Measurements from ENCODE around the gene TPD52L1. TPM values are rescaled to one million over a fixed set of nuclear protein-coding genes. Genes with fewer than 3 reads are reported as not detected.

TPD52L1 gene
- total RNA-seq, 3 donors from 2014 or later (not counting 1 experiment from before 2014, with no cell fraction given), result 1.2 TPM; not detected in 1

DNA sequence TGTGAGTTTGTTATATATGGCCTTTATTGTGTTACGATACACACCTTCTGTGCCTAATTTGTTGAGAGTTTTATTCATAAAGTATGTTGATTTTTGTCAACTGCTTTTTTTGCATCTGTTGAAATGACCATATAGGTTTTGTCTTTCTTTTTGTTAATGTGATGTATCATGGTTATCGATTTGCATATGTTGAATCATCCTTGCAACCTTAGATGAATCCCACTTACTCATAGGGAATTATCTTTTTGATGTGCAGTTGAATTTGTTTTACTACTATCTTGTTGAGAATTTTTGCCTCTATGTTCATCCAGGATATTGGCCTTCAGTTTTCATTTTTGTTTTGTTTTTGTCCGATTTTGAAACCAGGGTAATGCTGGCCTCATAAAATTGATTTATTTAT, 45.7 kb upstream of the TPD52L1 start:
- no peak overlapping the region for H3K4me3 Mint-ChIP-seq
- TF ChIP-seq CTCF (IDR thresholded peaks at IDR 0.05), result no peak
- 100% methylated on average over 2 of the region's 3 CpGs for WGBS (ENCODE audit: insufficient coverage)
- no peak overlapping the region for H3K27ac ChIP-seq (ENCODE audit: low read length)
- intact Hi-C loops (cut with micrococcal nuclease), result no loop called here
- peaks cover 9% of the 10 kb centered on the region for H3K9me3 ChIP-seq (ENCODE audit: control insufficient read depth, insufficient read depth, low read length)
- peaks cover 35% of the 10 kb centered on the region for H3K36me3 Mint-ChIP-seq
- DNase-seq, result no peak
- H3K36me3 ChIP-seq (ENCODE audit: control insufficient read depth, insufficient read depth, low read length), result no peaks in the 10 kb centered on the region
- no peaks in the 10 kb centered on the region for H3K4me1 Mint-ChIP-seq
- H3K27me3 ChIP-seq (ENCODE audit: control insufficient read depth, insufficient read depth, low read length), result no peaks in the 10 kb centered on the region
- ATAC-seq, result no peak
- no peak overlapping the region for H3K27ac Mint-ChIP-seq
- H3K4me3 ChIP-seq (ENCODE audit: low read length), result no peak overlapping the region
- H3K27me3 Mint-ChIP-seq (ENCODE audit: low read depth in 2 of 2), result no peaks in the 10 kb centered on the region
- H3K4me1 ChIP-seq (ENCODE audit: control insufficient read depth, insufficient read depth, low read length), result no peaks in the 10 kb centered on the region
- H3K9me3 Mint-ChIP-seq, result peaks cover 14 to 26% of the 10 kb centered on the region in 2 donors

GRCh38 chr6:125110056-125110455, 43.5 kb upstream of the TPD52L1 start:
- no peak overlapping the region for H3K27ac ChIP-seq (ENCODE audit: low read length)
- no peaks in the 10 kb centered on the region for H3K36me3 ChIP-seq (ENCODE audit: control insufficient read depth, insufficient read depth, low read length)
- WGBS (ENCODE audit: insufficient coverage), result no CpG with 5 or more reads among the region's 1 CpG
- no peak overlapping the region for H3K4me3 ChIP-seq (ENCODE audit: low read length)
- no peaks in the 10 kb centered on the region for H3K27me3 ChIP-seq (ENCODE audit: control insufficient read depth, insufficient read depth, low read length)
- ATAC-seq, result no peak
- no peak for TF ChIP-seq CTCF (IDR thresholded peaks at IDR 0.05)
- intact Hi-C loops (cut with micrococcal nuclease), result no loop called here
- H3K27me3 Mint-ChIP-seq (ENCODE audit: low read depth in 2 of 2), result no peaks in the 10 kb centered on the region
- H3K27ac Mint-ChIP-seq, result no peak overlapping the region
- H3K4me1 ChIP-seq (ENCODE audit: control insufficient read depth, insufficient read depth, low read length), result no peaks in the 10 kb centered on the region
- no peak overlapping the region for H3K4me3 Mint-ChIP-seq
- peaks cover 14 to 26% of the 10 kb centered on the region in 2 donors for H3K9me3 Mint-ChIP-seq
- H3K36me3 Mint-ChIP-seq, result peaks cover 35% of the 10 kb centered on the region
- no peak for DNase-seq
- H3K9me3 ChIP-seq (ENCODE audit: control insufficient read depth, insufficient read depth, low read length), result peaks cover 9% of the 10 kb centered on the region
- no peaks in the 10 kb centered on the region for H3K4me1 Mint-ChIP-seq

GRCh38 chr6:125111219-125111983, 42.2 kb upstream of the TPD52L1 start:
- Mint-ChIP-seq H3K4me3 (no peak overlapping the region), H3K9me3 (peaks cover 14 to 26% of the 10 kb centered on the region in 2 donors), H3K27ac (no peak overlapping the region), H3K36me3 (peaks cover 35% of the 10 kb centered on the region), H3K4me1 (no peaks in the 10 kb centered on the region), H3K27me3 (ENCODE audit: low read depth in 2 of 2) (no peaks in the 10 kb centered on the region)
- Histone ChIP-seq H3K36me3 (ENCODE audit: control insufficient read depth, insufficient read depth, low read length) (no peaks in the 10 kb centered on the region), H3K27ac (ENCODE audit: low read length) (no peak overlapping the region), H3K9me3 (ENCODE audit: control insufficient read depth, insufficient read depth, low read length) (peaks cover 9% of the 10 kb centered on the region), H3K27me3 (ENCODE audit: control insufficient read depth, insufficient read depth, low read length) (no peaks in the 10 kb centered on the region), H3K4me3 (ENCODE audit: low read length) (no peak overlapping the region), H3K4me1 (ENCODE audit: control insufficient read depth, insufficient read depth, low read length) (no peaks in the 10 kb centered on the region)
- 88% methylated on average over 2 of the region's 4 CpGs for WGBS (ENCODE audit: insufficient coverage)
- DNase-seq, result no peak
- TF ChIP-seq CTCF (IDR thresholded peaks at IDR 0.05), result no peak
- ATAC-seq, result no peak
- intact Hi-C loops (cut with micrococcal nuclease), result no loop called here

DNA sequence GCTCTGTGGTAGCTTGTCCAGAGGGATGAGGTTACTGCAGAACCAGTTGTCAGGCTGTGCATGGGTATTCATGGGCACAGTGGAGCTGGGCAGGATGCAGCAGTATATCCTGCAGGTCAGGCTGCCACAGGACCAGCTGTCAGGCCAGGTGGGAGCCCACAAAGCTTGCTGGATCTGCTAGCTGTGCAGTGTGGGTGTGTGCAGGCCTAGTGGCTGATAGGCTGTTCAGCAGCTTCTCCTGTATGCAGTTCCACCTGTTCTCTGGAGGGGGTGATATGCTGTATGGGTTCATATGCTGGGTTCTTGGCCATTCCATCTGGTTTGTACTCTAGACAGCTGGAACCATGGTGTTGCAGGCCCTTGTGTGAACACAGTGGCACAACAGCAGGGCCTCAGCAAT, 40.6 kb upstream of the TPD52L1 start:
- peaks cover 35% of the 10 kb centered on the region for H3K36me3 Mint-ChIP-seq
- H3K4me1 ChIP-seq (ENCODE audit: control insufficient read depth, insufficient read depth, low read length), result no peaks in the 10 kb centered on the region
- H3K27ac ChIP-seq (ENCODE audit: low read length), result no peak overlapping the region
- no peak overlapping the region for H3K4me3 Mint-ChIP-seq
- no peak overlapping the region for H3K27ac Mint-ChIP-seq
- peaks cover 14 to 26% of the 10 kb centered on the region in 2 donors for H3K9me3 Mint-ChIP-seq
- H3K27me3 Mint-ChIP-seq (ENCODE audit: low read depth in 2 of 2), result peaks cover 0 to 3% of the 10 kb centered on the region in 2 donors
- no peak for DNase-seq
- ATAC-seq, result no peak
- TF ChIP-seq CTCF (IDR thresholded peaks at IDR 0.05), result no peak
- H3K4me3 ChIP-seq (ENCODE audit: low read length), result no peak overlapping the region
- peaks cover 9% of the 10 kb centered on the region for H3K9me3 ChIP-seq (ENCODE audit: control insufficient read depth, insufficient read depth, low read length)
- H3K27me3 ChIP-seq (ENCODE audit: control insufficient read depth, insufficient read depth, low read length), result no peaks in the 10 kb centered on the region
- intact Hi-C loops (cut with micrococcal nuclease), result no loop called here
- no peaks in the 10 kb centered on the region for H3K36me3 ChIP-seq (ENCODE audit: control insufficient read depth, insufficient read depth, low read length)
- no peaks in the 10 kb centered on the region for H3K4me1 Mint-ChIP-seq

All from natural killer cell (primary cell).